Skeletal muscle satellite cell (primary cell): ENCODE data around the gene RNF175.

Experiments used
- H3K27me3 ChIP-seq: 2 replicates; pipeline ENCODE4 v1.7.0; 2013; ENCODE audit warnings: low read length; ENCODE audit not compliant: control insufficient read depth, insufficient read depth
- H3K36me3 ChIP-seq: 2 replicates; pipeline ENCODE4 v1.7.0; 2013; ENCODE audit warnings: mild to moderate bottlenecking, control low read depth, low read length; ENCODE audit not compliant: insufficient read depth
- H3K4me1 ChIP-seq: 2 replicates; pipeline ENCODE4 v1.7.0; 2013; ENCODE audit warnings: low read length; ENCODE audit not compliant: control insufficient read depth, insufficient read depth
- H3K4me2 ChIP-seq: 2 replicates; pipeline ENCODE4 v1.7.0; 2013; ENCODE audit warnings: mild to moderate bottlenecking, low read length
- H3K4me3 ChIP-seq: 2 replicates; pipeline ENCODE4 v1.7.0; 2013; ENCODE audit warnings: low read length
- H3K9ac ChIP-seq: 2 replicates; pipeline ENCODE4 v1.7.0; 2013; ENCODE audit warnings: mild to moderate bottlenecking, low read depth, low read length, moderate library complexity
- H3K9me3 ChIP-seq: replicated peaks from 2 replicates; pipeline ENCODE4 v1.7.0; 2013; ENCODE audit warnings: mild to moderate bottlenecking, control low read depth, low read length

RNF175 gene

DNA sequence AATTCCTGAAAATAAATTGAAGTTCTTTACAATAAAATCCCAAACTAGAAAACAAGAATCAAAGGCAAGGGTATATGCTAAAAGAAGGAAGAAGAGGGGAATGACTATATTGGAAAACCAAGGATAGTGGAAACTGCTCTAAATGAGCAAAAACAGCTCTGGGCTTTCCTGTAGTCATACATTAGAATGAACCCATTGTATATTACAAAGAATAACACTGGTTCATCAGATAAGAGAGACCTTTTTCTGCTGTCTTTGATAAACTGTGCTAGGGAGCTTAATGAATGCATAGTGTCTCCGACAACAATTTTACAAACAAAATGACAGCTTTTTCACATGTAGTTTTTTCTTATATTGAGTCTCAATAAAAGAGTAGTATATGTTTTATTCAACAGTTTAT is 49.1 kb downstream of the RNF175 start:
- no peak overlapping the region for H3K4me3 ChIP-seq
- H3K9me3 ChIP-seq: no peaks in the 10 kb centered on the region
- no peak overlapping the region for H3K9ac ChIP-seq
- H3K36me3 ChIP-seq: no peaks in the 10 kb centered on the region
- no peak overlapping the region for H3K4me2 ChIP-seq
- H3K4me1 ChIP-seq: peaks cover 7% of the 10 kb centered on the region
- H3K27me3 ChIP-seq: peaks cover 10% of the 10 kb centered on the region

DNA sequence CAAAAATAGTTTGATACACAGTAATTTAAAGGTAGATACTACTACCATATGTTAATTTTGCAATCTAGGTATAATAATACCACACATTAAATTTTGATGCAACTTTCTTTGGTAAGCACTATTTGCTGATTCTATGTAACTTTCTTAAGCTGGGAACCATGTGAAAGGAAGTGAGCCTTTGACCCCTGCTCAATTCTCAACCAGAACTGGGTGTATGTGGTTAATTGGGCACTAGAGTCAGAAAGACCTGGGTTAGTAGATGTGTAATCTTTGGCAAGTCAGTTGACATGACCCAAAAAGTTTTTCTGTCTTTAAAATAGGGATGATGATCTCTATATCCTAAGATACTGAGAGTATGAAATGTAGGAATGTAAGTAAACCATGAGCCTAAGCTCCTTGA is 53.3 kb downstream of the RNF175 start:
- Histone ChIP-seq H3K4me1 (no peaks in the 10 kb centered on the region), H3K36me3 (no peaks in the 10 kb centered on the region), H3K4me3 (no peak overlapping the region), H3K4me2 (no peak overlapping the region), H3K9me3 (no peaks in the 10 kb centered on the region), H3K27me3 (peaks cover 20% of the 10 kb centered on the region), H3K9ac (no peak overlapping the region)

DNA sequence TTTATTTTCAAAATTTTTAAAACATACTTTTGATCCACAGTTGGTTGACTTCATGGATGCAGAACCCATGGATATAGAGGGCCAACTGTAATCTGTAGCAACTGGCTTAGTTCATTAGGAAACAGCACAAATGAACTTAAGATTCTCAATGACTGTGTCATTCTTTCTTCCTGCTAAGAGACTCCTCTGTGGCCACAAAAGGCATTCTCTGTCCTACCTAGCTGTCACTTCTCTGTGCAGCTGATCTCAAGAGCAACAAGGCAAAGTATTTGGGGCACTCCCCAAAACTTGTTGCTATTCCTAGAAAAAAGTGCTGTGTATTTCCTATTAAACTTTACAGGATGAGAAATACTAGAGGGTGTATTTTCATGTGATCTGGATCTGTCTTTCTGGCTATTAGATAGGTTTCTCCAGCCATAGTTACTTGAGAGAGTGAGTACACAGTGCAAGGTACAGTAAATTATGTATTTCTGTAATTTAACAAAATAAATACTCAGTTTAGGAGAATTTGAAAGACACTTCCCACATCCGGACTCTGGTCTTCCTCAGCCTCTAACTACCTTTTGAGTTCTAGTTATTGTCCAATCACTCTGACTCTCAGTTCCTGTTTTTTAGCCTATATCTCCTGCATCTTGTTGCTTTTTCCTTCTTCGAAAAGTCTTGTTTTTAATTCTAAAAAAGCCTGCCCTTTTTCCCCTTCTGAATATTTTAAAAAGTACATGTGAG is 53.9 kb downstream of the RNF175 start:
- H3K9me3 ChIP-seq: no peaks in the 10 kb centered on the region
- H3K4me2 ChIP-seq: no peak overlapping the region
- H3K4me3 ChIP-seq: no peak overlapping the region
- no peaks in the 10 kb centered on the region for H3K4me1 ChIP-seq
- no peaks in the 10 kb centered on the region for H3K36me3 ChIP-seq
- H3K27me3 ChIP-seq: peaks cover 17% of the 10 kb centered on the region
- no peak overlapping the region for H3K9ac ChIP-seq

DNA sequence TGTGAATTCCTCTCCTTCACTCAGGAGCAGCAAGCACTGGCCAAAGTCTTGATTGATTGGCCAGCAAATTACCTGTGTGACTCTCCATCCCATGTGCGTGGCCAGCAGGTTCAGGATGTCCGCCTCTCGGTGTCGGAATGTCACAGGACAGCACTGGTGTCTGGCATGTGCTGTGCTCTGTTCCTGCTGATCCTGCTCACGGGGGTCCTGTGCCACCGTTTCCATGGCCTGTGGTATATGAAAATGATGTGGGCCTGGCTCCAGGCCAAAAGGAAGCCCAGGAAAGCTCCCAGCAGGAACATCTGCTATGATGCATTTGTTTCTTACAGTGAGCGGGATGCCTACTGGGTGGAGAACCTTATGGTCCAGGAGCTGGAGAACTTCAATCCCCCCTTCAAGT is 55.3 kb downstream of the RNF175 start:
- H3K4me1 ChIP-seq: no peaks in the 10 kb centered on the region
- peaks cover 17% of the 10 kb centered on the region for H3K27me3 ChIP-seq
- H3K4me3 ChIP-seq: no peak overlapping the region
- no peaks in the 10 kb centered on the region for H3K36me3 ChIP-seq
- H3K4me2 ChIP-seq: no peak overlapping the region
- H3K9ac ChIP-seq: no peak overlapping the region
- H3K9me3 ChIP-seq: no peaks in the 10 kb centered on the region

DNA sequence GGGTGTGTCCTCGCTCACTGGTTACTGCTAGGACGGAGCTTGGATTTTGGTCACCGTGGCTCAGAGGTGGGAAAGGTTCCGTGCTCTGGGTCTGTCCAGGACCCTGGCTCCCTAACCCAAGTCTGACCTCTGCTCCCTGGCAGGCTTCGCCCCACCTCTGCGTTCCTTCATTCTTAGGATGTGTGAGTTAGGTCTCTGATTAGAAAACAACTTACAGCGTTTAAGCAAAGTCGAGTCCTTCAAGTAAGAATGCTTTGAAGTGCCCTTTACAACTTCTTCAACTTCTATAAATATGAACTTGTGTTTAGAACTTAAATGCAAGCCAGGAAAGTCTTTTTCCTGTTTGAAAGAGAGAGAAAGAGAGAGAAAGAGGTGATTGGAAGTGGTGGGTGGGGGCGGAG is 74.9 kb downstream of the RNF175 start:
- Histone ChIP-seq H3K4me2 (peak overlapping the region; percentile 93), H3K4me3 (peak overlapping the region; percentile 69), H3K36me3 (no peaks in the 10 kb centered on the region), H3K27me3 (peaks cover 36% of the 10 kb centered on the region), H3K9me3 (no peaks in the 10 kb centered on the region), H3K4me1 (peaks cover 10% of the 10 kb centered on the region), H3K9ac (peak overlapping the region; percentile 54)

DNA sequence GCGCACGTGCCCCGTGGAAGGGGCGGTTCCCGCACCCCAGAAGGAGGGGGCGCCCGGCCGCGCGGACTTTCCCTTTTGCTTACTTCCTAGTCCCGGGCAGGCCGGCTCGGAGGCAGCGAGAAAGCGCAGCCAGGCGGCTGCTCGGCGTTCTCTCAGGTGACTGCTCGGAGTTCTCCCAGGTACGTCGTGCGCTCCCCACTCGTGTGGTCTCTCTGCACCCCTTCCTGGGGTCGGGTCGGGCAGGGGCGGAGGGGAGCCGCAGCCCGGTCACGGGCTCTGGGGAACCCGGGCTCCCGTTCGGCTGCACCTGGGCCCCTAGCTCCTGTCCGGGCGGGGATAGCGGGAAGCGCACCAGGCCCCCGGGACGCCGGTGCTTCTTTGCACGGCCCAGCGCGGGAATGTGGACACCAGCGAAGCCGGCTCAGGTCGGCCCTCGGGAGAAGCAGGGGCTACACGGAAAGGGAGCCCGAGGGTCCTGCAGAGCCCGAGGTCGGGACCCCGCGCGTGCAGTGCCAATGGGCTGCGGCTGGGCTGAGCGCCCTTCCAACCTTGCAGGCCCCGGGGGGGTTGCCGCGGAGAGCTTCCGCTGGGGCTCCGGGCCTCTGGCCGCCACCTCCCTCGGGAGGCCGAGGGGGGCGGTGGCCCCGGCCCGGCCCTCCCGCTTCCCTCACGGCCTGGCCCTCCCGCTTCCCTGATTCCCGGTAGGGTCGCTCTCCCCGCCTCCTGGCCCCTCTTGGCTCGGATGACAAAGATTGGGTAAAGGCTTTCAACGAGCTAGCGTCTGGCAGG is 75.4 kb downstream of the RNF175 start, which contains the start of gene TLR2:
Gene TLR2, plus strand, starts transcription at position 99 of the 789 bp plus-strand sequence. CDS start 18,628 bp downstream, outside the sequence.
- Histone ChIP-seq H3K36me3 (no peaks in the 10 kb centered on the region), H3K9ac (peak within 1 kb of the TSS; percentile 54), H3K4me3 (peak within 1 kb of the TSS; percentile 69), H3K4me2 (peak within 1 kb of the TSS; percentile 93), H3K27me3 (peaks cover 42% of the 10 kb centered on the region), H3K9me3 (no peaks in the 10 kb centered on the region), H3K4me1 (peaks cover 10% of the 10 kb centered on the region)

DNA sequence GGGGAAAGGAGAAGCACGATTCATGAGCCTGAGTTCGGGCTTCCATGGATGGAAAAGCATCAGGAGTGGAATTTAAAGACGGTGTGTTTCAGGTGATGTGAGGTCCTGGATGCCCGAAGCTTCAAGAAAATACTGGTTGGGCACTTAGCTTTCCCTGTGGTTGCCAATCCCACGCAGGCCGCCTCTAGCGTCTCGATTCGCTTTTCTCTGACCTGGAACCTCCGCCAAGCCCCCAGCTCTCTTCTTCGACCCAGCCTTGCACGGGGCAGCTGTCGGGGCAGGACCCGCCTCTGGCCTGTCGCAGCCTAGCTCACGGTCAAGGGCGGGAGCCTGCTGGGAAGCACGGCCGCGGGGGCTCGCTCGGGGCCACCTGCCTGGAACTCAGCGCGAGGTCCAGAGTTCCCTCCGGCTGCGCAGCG is 76.1 kb downstream of the RNF175 start:
- no peaks in the 10 kb centered on the region for H3K9me3 ChIP-seq
- H3K36me3 ChIP-seq: no peaks in the 10 kb centered on the region
- peaks cover 10% of the 10 kb centered on the region for H3K4me1 ChIP-seq
- peak overlapping the region; percentile 69 for H3K4me3 ChIP-seq
- H3K27me3 ChIP-seq: peaks cover 48% of the 10 kb centered on the region
- peak overlapping the region; percentile 54 for H3K9ac ChIP-seq
- peak overlapping the region; percentile 93 for H3K4me2 ChIP-seq

DNA sequence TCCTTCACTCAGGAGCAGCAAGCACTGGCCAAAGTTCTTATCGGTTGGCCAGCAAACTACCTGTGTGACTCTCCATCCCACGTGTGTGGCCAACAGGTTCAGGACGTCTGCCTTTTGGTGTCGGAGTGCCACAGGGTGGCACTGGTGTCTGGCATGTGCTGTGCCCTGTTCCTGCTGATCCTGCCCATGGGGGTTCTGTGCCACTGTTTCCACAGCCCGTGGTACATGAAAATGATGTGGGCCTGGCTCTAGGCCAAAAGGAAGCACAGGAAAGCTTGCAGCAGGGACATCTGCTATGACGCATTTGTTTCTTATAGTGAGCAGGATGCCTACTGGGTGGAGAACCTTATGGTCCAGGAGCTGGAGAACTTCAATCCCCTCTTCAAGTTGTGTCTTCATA is 80.3 kb downstream of the RNF175 start:
- H3K9me3 ChIP-seq: no peaks in the 10 kb centered on the region
- no peak overlapping the region for H3K9ac ChIP-seq
- peaks cover 17% of the 10 kb centered on the region for H3K4me1 ChIP-seq
- H3K27me3 ChIP-seq: peaks cover 38% of the 10 kb centered on the region
- no peak overlapping the region for H3K4me3 ChIP-seq
- no peak overlapping the region for H3K4me2 ChIP-seq
- no peaks in the 10 kb centered on the region for H3K36me3 ChIP-seq

DNA sequence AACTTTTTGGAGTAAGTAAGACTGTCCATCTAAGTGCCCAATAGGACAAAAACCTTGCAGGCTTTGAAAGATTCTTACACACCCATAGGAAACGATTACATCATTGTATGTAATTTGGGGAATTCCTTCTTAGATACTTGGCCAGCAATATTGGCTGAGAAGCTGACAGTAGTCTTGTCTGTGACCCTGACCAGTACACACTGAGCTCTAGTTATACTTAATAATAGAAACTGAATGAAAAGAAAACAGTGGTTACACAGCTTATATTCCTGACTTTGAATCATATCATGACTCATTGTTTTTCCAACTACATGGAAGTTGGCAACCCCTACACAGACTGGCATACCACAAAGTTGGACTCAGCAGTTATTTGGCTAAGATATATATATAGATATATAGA is 82.8 kb downstream of the RNF175 start:
- Histone ChIP-seq H3K9ac (no peak overlapping the region), H3K4me1 (peaks cover 13% of the 10 kb centered on the region), H3K27me3 (peaks cover 19% of the 10 kb centered on the region), H3K4me3 (no peak overlapping the region), H3K36me3 (no peaks in the 10 kb centered on the region), H3K4me2 (peak overlapping the region; percentile 52), H3K9me3 (no peaks in the 10 kb centered on the region)

DNA sequence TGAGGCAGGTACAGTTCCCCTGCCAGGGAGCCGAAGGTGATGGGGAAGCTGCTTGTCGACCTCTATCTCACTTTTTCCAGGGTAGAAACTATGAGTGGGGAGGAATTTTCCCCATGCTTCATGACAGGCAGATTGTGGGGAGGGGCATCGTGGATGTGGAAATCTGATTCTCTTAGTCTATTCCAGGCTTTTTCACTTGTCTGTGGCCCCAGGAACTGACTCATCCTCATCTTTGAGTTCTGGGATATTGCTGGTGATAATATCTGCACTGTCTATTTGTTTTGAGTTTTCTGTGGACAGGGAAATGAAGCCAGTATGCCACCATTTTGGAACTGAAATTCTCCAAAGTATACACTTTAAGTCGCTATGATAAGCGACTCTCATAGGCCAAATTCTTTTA is 83.3 kb downstream of the RNF175 start:
- no peak overlapping the region for H3K4me3 ChIP-seq
- peaks cover 19% of the 10 kb centered on the region for H3K27me3 ChIP-seq
- H3K4me2 ChIP-seq: peak overlapping the region; percentile 52
- H3K9ac ChIP-seq: no peak overlapping the region
- peaks cover 13% of the 10 kb centered on the region for H3K4me1 ChIP-seq
- no peaks in the 10 kb centered on the region for H3K36me3 ChIP-seq
- no peaks in the 10 kb centered on the region for H3K9me3 ChIP-seq

DNA sequence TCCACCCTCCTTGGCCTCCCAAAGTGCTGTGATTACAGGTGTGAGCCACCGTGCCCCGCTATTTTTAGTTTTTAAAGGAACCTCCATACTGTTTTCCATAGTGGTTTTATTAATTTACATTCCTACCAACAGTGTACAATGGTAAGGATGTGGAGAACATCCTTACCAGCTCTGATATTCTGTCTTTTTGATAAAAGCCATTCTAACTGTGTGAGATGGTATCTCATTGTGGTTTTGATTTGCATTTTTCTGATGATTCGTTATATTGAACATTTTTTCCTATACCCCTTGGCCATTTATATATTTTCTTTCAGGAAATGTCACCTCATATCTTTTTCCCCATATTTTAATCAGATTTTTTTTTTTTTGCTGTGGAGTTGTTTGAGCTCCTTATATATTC is 90.0 kb downstream of the RNF175 start:
- no peak overlapping the region for H3K9ac ChIP-seq
- H3K4me1 ChIP-seq: no peaks in the 10 kb centered on the region
- H3K27me3 ChIP-seq: peaks cover 3% of the 10 kb centered on the region
- H3K4me2 ChIP-seq: no peak overlapping the region
- H3K9me3 ChIP-seq: no peaks in the 10 kb centered on the region
- no peaks in the 10 kb centered on the region for H3K36me3 ChIP-seq
- H3K4me3 ChIP-seq: no peak overlapping the region
